Muscle layer of duodenum (tissue), 2 donors: ENCODE data around the gene SMIM28.
"Not testable (repeated sequence)": the region's sequence is repeated elsewhere in the genome, so short reads cannot be mapped to it uniquely, and the experiment has no call there.

Source experiments
- H3K27ac ChIP-seq: one replicate; pipeline ENCODE4 v1.7.0; 2013; ENCODE audit warnings: mild to moderate bottlenecking, low read length
- H3K27me3 ChIP-seq: one replicate; pipeline ENCODE4 v1.7.0; 2013; ENCODE audit warnings: low read depth, mild to moderate bottlenecking, control low read depth, low read length
- H3K36me3 ChIP-seq, 2 donors: one replicate each; pipeline ENCODE4 v1.7.0; 2013; ENCODE audit warnings: low read length in 2 of 2, control low read depth in 1 of 2, mild to moderate bottlenecking in 1 of 2; ENCODE audit not compliant: insufficient read depth in 2 of 2, control insufficient read depth in 1 of 2
- H3K4me1 ChIP-seq, 2 donors: one replicate each; pipeline ENCODE4 v1.7.0; 2013; ENCODE audit warnings: low read length in 2 of 2, mild to moderate bottlenecking in 2 of 2, control low read depth in 1 of 2, moderate library complexity in 1 of 2; ENCODE audit not compliant: insufficient read depth in 2 of 2, control insufficient read depth in 1 of 2
- H3K4me3 ChIP-seq, 2 donors: one replicate each; pipeline ENCODE4 v1.7.0; 2013; ENCODE audit warnings: low read length in 2 of 2, low read depth in 1 of 2, mild to moderate bottlenecking in 1 of 2
- H3K9me3 ChIP-seq, 2 donors: one replicate each; pipeline ENCODE4 v1.7.0; 2013; ENCODE audit warnings: low read length in 2 of 2, control low read depth in 1 of 2, mild to moderate bottlenecking in 1 of 2; ENCODE audit not compliant: control insufficient read depth in 1 of 2
- donor health status: healthy.

Gene SMIM28

DNA sequence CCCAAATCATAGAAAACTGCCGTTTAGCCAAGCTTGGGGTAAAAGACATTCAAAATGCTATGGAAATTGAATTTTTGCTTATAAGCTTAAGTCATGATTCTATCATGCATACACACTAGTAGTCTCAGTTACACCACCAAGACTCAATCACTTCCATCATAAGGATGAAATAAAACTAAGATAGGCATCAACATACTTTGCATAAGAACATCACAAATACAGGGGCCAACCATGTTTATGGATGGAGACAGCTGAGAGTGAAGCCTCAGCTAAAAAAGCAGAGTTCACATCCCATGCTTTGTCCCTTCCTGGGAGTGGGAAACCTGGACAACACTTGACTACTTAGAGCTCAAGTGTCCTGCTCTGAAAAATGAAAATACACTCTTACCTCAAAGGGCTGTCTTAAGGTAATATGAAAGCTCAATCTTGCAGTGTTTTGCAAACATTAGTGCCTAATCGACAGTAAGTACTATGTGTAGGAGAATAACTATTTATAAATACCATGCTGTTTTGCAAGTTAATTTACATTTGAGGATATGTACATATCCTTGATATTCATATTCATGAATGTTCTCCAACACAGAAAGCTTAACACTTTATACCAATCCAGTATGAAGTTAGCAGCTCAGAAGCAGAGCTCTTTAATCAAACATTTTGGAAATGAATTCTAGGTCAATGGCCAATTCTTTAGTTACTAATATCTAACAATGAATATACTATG lies 32.0 kb upstream of the SMIM28 start:
- Histone ChIP-seq H3K36me3 (no peaks in the 10 kb centered on the region), H3K27me3 (no peaks in the 10 kb centered on the region), H3K4me3 (no peak overlapping the region), H3K27ac (no peak overlapping the region), H3K4me1 (no peaks in the 10 kb centered on the region), H3K9me3 (no peaks in the 10 kb centered on the region)

DNA sequence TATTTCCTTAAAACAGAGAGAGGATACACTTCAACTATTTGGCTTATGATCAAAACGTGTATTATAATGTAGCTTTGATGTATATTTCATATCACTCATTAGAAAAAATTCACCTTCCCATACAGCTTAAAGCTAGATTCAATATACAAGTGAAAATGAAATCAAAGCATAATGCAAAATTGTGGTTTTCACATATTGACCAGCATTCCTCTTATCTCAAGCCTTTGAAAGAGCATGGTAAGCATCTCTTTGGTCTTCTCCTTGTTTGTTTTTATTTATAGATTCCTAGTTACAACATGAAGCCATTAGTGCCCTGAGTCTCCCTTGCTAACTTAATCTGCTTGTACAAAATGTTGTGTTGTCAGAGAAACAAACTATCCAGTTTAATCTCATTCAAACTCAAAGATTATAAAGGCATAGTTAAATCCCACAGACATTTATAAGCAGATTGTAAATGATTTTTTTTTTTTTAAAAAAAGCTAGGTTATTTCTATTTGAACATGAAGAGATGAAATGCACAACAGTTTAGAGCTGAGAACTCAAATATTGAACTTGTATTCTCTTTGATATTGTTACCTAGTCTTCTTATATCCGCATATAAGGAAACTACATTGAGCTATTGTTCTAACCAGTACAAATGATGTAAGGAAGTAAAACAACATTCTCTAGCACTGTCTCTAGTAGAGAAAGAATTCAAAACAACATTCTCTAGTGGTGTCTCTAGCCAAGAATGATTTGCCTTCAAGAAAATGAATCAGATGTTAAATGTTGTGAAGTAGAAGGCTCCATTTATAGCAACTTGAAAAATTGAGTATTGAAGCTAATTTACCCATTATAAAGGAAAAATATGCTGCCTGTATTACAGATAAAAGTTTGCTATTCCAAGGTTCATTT lies 31.2 kb upstream of the SMIM28 start:
- H3K27me3 ChIP-seq, result no peaks in the 10 kb centered on the region
- H3K9me3 ChIP-seq, result no peaks in the 10 kb centered on the region
- no peak overlapping the region for H3K27ac ChIP-seq
- no peaks in the 10 kb centered on the region for H3K4me1 ChIP-seq
- no peaks in the 10 kb centered on the region for H3K36me3 ChIP-seq
- no peak overlapping the region for H3K4me3 ChIP-seq

DNA sequence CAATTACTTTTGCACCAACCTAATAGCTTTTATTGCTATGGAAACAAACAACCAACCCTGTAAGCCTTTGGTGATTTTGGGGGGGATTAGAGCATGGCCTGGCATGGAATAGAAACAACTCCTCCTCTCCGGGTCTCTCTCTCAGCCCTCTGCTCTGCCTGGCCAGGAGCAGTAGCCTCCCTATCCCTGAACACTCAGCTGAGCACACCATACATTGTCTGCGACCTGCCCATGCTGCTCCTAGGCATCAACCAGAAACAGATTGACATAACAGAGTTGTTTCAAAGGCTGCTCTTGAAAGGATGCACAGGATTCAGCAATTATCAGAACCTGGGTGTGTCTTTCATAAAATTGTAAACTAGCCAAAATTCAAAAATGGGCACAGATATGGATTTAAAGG lies 29.8 kb upstream of the SMIM28 start:
- no peak overlapping the region for H3K27ac ChIP-seq
- no peaks in the 10 kb centered on the region for H3K9me3 ChIP-seq
- H3K27me3 ChIP-seq, result no peaks in the 10 kb centered on the region
- H3K36me3 ChIP-seq, result no peaks in the 10 kb centered on the region
- H3K4me3 ChIP-seq, result no peak overlapping the region
- H3K4me1 ChIP-seq, result no peaks in the 10 kb centered on the region

DNA sequence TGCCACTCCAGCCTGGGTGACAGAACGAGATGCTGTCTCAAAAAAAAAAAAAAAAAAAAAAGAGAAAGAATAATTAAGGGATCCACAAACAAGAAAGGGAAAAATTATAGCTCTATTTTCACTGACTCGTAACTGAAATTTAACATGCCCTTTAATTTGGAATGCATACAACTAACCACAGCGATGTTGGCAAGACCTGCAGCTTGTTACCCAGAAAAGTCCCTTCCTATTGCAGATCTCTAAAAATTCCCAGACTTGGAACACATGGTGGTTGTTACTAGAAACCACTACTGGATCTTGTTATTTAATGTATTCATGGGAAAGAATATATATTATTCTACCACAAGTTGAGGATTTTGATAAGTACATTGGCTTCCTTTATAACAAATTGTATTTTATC lies 27.8 kb upstream of the SMIM28 start:
- H3K9me3 ChIP-seq, result no peaks in the 10 kb centered on the region
- H3K4me1 ChIP-seq, result no peaks in the 10 kb centered on the region
- no peaks in the 10 kb centered on the region for H3K36me3 ChIP-seq
- no peak overlapping the region for H3K27ac ChIP-seq
- no peak overlapping the region for H3K4me3 ChIP-seq
- H3K27me3 ChIP-seq, result no peaks in the 10 kb centered on the region

DNA sequence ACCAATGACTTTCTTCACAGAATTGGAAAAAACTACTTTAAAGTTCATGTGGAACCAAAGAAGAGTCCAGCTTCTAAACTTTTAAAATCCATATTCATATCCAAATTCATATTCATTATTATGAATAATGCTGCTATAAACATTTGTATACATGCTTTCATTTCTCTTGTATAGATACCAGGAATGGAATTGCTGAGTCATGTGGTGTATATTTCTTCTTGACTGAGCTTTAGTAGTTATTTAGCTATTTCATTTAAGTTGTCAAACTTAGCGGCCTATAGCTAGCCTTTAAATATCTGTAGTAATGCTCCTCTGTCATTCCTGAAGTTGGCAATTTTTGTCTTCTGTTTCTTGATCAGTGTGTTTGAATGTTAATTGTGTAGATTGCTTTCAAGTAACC lies 19.8 kb upstream of the SMIM28 start:
- Histone ChIP-seq H3K4me1 (no peaks in the 10 kb centered on the region), H3K27ac (no peak overlapping the region), H3K27me3 (no peaks in the 10 kb centered on the region), H3K9me3 (no peaks in the 10 kb centered on the region), H3K4me3 (no peak overlapping the region), H3K36me3 (no peaks in the 10 kb centered on the region)

DNA sequence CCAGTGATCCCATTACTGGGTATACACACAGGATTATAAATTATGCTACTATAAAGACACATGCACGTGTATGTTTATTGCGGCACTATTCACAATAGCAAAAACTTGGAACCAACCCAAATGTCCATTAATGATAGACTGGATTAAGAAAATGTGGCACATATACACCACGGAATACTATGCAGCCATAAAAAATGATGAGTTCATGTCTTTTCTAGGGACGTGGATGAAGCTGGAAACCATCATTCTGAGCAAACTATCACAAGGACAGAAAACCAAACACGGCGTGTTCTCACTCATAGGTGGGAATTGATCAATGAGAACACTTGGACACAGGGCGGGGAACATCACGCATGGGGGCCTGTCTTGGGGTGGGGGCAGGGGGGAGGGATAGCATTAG lies 9.0 kb upstream of the SMIM28 start:
- H3K27ac ChIP-seq, H3K4me3 ChIP-seq, H3K27me3 ChIP-seq, H3K9me3 ChIP-seq, H3K4me1 ChIP-seq, H3K36me3 ChIP-seq: not testable (repeated sequence)

DNA sequence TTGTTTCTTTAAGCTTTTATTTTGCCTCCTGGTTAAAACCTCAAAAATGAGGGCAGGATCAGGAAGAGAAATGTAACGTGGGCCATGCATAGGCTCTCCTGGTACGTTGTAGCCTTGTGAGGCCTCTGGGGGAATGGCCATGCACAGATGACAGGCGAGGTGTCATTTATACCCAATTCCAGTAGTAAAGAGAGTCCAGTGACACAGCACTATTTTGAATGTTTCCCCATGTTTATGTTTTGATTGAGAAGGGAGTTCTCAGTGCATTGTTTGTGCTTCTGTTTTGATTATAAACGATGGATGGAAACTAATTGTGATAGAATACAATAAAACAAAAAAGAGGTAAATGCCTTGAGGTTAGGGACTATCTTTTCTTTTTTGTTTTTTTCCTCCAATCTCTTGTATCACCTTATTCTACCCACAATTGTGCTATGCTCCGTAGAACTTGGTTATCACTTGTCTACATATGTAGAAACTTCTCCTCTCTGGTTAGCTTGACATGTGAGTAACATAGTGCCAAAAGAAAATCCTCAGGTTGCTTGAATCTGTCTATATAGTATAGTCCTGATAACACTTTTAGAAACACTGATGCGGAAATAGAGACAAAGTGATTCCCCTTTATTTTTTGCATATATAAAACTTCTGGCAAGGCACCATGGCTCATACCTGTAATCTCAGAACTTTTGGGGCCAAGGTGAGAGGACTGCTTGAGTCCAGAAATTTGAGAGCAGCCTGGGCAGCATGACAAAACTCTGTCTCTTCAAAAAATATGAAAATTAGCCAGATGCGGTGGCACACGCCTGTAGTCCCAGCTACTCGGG lies 6.9 kb upstream of the SMIM28 start:
- no peak overlapping the region for H3K4me3 ChIP-seq
- no peaks in the 10 kb centered on the region for H3K4me1 ChIP-seq
- no peaks in the 10 kb centered on the region for H3K9me3 ChIP-seq
- no peak overlapping the region for H3K27ac ChIP-seq
- H3K36me3 ChIP-seq, result no peaks in the 10 kb centered on the region
- no peaks in the 10 kb centered on the region for H3K27me3 ChIP-seq

DNA sequence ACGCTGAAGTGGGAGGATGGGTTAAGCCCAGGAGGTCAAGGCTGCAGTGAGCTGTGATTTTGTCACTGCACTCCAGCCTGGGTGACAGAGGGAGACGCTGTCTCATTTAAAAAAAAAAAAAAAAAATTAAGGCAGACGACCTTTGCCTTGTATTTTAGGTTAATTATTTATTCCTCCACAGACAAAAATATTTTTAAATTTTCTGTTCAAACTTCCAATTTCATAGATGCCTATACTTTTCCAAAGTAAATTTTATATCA lies 6.3 kb upstream of the SMIM28 start:
- no peak overlapping the region for H3K27ac ChIP-seq
- H3K9me3 ChIP-seq, result no peaks in the 10 kb centered on the region
- H3K4me3 ChIP-seq, result no peak overlapping the region
- H3K27me3 ChIP-seq, result no peaks in the 10 kb centered on the region
- H3K4me1 ChIP-seq, result no peaks in the 10 kb centered on the region
- no peaks in the 10 kb centered on the region for H3K36me3 ChIP-seq

DNA sequence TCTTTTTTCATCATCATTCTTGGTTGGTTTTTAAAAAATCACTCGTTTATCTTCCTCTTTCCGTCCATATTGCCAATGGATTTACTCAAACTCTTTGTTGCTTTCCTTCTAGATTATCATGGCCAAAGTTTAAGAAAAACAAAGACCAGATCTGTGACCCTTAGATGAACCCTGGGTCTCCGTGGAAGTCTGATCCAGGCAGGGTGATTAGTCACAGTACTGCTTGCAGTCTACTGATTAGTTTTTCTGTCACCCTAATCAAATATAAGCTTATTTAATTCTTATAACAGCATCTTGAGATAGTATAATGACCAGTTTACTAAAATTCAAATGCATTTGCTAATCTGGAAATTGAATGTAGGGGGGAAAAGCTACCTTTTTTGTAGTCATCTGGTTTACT lies 6.0 kb upstream of the SMIM28 start:
- no peak overlapping the region for H3K4me3 ChIP-seq
- H3K27me3 ChIP-seq, result no peaks in the 10 kb centered on the region
- H3K36me3 ChIP-seq, result no peaks in the 10 kb centered on the region
- no peaks in the 10 kb centered on the region for H3K9me3 ChIP-seq
- no peak overlapping the region for H3K27ac ChIP-seq
- no peaks in the 10 kb centered on the region for H3K4me1 ChIP-seq

DNA sequence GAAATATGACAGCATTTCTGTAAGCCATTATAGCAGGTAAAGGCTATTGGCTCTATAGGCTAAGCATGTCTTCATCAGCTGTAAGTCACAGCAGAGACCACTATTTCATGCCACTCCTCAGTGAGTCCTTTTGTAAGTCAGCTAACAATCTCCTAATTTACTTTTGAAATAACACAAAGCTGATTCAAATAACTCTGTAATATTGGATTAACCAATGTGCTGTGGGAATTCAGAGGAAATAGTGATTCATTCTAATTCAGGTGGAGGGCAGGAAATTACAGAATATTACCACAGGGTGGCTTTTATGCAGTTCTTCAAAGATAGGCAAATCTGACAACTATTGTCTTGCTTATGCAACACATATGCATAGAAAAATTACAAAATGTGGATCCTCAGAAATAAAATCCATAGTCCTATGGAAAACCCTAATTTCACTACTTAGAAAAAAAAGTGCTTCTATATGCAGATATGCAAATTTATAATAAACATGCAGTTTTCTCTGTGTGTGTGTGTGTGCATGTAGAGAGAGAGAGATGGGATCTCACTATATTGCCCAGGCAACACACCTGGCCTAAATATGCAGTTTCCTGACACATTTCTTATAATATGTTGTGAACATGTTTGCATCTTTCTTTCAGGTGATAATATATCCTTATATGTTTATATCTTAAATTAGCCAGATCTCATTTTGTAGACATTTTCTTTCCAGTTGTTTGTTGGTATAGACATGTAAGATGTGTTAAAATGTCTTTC lies 4.8 kb upstream of the SMIM28 start:
- Histone ChIP-seq H3K27me3 (no peaks in the 10 kb centered on the region), H3K27ac (no peak overlapping the region), H3K36me3 (no peaks in the 10 kb centered on the region), H3K9me3 (no peaks in the 10 kb centered on the region), H3K4me3 (no peak overlapping the region), H3K4me1 (no peaks in the 10 kb centered on the region)

DNA sequence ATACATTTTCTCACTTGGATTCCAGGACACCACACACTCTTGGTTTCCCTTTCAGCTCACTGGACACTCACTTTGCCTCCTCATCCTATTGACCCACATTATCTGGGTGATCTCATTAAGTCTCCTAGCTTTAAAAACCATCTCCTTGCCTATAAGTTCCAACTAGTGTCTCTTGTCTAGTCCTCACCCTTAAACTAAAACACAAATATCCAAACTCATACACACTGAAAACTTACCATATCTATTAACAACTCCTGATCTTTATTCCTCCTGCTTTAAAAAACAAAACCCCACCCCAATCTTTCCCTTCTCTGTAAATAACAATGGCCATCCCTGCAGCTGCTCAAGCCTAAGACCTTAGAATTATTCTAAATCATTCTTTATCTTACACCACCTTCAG lies 3.5 kb upstream of the SMIM28 start:
- Histone ChIP-seq H3K4me3 (no peak overlapping the region), H3K27ac (no peak overlapping the region), H3K9me3 (no peaks in the 10 kb centered on the region), H3K27me3 (no peaks in the 10 kb centered on the region), H3K4me1 (no peaks in the 10 kb centered on the region), H3K36me3 (no peaks in the 10 kb centered on the region)
